ENCODE results near the gene SYT3. TPM values are rescaled to one million over a fixed set of nuclear protein-coding genes. Genes with fewer than 3 reads are reported as not detected.
A peak's percentile ranks its signal among the peaks of the same experiment; 100 is the strongest.

Gene SYT3
- total and polyA plus RNA-seq, 2 experiments from 2014 or later: 10.0 to 25.5 TPM

DNA sequence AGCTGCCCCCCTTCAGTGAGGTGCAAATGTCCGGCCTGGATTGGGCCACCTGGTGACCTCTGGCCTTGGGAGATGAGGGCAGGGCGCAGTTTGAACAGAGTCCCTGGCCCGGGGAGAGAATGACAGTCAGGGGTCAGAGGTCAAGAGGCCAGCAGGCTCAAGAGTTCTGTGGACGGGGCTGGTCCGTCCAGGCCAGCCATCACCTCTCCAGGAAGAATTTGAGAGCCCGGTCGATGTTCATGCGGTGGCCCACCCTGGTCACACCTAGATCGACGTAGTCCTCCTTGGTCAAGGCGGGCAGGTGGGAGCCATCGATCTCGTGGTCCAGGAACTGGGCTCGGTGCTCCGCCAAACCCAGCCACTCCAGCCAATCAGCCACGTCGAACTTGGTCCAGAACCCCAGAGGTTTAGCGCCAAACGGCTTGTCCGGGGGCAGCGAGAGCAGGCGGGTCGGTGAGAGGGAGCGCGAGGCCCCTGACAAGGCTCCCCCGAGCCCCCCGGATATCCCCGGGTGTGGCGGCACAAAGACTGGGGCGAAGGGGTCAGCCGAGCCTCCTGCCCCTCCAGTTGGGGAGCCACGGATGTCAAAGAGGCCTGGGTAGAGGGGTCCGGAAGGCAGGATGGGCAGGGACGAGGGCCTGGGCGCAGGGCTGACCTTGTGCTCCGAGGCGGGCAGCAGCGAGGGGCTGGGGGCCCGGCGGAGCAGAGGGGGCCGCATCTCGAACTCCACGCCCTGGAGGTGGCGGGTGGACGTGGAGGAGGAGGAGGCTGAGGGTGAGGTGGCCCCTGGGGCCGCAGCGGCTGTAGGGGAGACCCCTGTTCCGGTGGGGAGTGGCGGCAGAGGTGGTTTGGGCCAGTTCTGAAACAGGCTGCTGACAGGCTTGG lies 22.3 kb upstream of the SYT3 start (continued):
- TF ChIP-seq, protein P1, sequence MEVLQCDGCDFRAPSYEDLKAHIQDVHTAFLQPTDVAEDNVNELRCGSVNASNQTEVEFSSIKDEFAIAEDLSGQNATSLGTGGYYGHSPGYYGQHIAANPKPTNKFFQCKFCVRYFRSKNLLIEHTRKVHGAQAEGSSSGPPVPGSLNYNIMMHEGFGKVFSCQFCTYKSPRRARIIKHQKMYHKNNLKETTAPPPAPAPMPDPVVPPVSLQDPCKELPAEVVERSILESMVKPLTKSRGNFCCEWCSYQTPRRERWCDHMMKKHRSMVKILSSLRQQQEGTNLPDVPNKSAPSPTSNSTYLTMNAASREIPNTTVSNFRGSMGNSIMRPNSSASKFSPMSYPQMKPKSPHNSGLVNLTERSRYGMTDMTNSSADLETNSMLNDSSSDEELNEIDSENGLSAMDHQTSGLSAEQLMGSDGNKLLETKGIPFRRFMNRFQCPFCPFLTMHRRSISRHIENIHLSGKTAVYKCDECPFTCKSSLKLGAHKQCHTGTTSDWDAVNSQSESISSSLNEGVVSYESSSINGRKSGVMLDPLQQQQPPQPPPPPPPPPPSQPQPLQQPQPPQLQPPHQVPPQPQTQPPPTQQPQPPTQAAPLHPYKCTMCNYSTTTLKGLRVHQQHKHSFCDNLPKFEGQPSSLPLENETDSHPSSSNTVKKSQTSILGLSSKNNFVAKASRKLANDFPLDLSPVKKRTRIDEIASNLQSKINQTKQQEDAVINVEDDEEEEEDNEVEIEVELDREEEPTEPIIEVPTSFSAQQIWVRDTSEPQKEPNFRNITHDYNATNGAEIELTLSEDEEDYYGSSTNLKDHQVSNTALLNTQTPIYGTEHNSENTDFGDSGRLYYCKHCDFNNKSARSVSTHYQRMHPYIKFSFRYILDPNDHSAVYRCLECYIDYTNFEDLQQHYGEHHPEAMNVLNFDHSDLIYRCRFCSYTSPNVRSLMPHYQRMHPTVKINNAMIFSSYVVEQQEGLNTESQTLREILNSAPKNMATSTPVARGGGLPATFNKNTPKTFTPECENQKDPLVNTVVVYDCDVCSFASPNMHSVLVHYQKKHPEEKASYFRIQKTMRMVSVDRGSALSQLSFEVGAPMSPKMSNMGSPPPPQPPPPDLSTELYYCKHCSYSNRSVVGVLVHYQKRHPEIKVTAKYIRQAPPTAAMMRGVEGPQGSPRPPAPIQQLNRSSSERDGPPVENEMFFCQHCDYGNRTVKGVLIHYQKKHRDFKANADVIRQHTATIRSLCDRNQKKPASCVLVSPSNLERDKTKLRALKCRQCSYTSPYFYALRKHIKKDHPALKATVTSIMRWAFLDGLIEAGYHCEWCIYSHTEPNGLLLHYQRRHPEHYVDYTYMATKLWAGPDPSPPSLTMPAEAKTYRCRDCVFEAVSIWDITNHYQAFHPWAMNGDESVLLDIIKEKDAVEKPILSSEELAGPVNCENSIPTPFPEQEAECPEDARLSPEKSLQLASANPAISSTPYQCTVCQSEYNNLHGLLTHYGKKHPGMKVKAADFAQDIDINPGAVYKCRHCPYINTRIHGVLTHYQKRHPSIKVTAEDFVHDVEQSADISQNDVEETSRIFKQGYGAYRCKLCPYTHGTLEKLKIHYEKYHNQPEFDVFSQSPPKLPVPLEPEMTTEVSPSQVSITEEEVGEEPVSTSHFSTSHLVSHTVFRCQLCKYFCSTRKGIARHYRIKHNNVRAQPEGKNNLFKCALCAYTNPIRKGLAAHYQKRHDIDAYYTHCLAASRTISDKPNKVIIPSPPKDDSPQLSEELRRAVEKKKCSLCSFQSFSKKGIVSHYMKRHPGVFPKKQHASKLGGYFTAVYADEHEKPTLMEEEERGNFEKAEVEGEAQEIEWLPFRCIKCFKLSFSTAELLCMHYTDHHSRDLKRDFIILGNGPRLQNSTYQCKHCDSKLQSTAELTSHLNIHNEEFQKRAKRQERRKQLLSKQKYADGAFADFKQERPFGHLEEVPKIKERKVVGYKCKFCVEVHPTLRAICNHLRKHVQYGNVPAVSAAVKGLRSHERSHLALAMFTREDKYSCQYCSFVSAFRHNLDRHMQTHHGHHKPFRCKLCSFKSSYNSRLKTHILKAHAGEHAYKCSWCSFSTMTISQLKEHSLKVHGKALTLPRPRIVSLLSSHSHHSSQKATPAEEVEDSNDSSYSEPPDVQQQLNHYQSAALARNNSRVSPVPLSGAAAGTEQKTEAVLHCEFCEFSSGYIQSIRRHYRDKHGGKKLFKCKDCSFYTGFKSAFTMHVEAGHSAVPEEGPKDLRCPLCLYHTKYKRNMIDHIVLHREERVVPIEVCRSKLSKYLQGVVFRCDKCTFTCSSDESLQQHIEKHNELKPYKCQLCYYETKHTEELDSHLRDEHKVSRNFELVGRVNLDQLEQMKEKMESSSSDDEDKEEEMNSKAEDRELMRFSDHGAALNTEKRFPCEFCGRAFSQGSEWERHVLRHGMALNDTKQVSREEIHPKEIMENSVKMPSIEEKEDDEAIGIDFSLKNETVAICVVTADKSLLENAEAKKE (CRISPR knock-in tag; IDR thresholded peaks at IDR 0.05): no peak
- TF ChIP-seq NANOG (IDR thresholded peaks at IDR 0.05; ENCODE audit: borderline replicate concordance): no peak

DNA sequence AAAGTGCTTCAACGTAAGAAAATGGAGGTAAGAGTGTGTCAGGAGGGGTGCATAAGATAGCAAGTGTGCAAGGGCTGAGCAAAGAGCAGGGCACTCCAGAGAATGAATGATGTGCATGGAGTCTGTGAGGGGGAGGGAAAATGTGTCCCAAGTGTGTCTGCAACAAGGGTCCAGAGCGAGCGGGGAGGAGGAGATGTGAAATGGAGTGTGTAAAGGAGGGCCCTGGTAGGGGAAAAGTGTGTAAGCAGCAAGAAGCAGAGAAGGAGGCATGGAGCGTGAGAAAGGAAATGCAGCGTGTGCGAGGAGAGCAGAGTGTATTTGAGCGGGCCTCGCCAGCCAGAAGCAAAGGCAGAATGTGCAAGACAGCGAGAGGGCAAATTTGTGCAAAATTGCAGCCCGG lies 21.3 kb upstream of the SYT3 start:
- Mint-ChIP-seq H3K9me3 (peaks cover 94% of the 10 kb centered on the region), H3K27me3 (ENCODE audit: insufficient read depth, low read depth, poor library complexity) (peaks cover 19% of the 10 kb centered on the region), H3K36me3 (ENCODE audit: low read depth) (peaks cover 50% of the 10 kb centered on the region), H3K4me3 (no peak overlapping the region), H3K27ac (no peak overlapping the region), H3K4me1 (no peaks in the 10 kb centered on the region; the same call in 2 of the 3 replicates)
- H3F3A ChIP-seq (replicated peaks; ENCODE audit: low read depth): 0 out of 2 replicates have a peak, but pooled peaks cover 2% of the 10 kb centered on the region
- no peak overlapping the region for H3K27ac ChIP-seq (ENCODE audit: low read depth)
- TF ChIP-seq STAT1 (IDR thresholded peaks at IDR 0.05; ENCODE audit: unreplicated experiment): no peak
- TF ChIP-seq, protein P2, sequence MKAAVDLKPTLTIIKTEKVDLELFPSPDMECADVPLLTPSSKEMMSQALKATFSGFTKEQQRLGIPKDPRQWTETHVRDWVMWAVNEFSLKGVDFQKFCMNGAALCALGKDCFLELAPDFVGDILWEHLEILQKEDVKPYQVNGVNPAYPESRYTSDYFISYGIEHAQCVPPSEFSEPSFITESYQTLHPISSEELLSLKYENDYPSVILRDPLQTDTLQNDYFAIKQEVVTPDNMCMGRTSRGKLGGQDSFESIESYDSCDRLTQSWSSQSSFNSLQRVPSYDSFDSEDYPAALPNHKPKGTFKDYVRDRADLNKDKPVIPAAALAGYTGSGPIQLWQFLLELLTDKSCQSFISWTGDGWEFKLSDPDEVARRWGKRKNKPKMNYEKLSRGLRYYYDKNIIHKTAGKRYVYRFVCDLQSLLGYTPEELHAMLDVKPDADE (IDR thresholded peaks at IDR 0.05): no peak
- no peaks in the 10 kb centered on the region for H3K9me2 ChIP-seq (ENCODE audit: insufficient read depth)
- H3K79me2 ChIP-seq (replicated peaks; ENCODE audit: insufficient read depth): no peaks in the 10 kb centered on the region
- H3K4me2 ChIP-seq: peak overlapping the region; percentile 84; the same call in 1 of the 2 replicates
- no peak for ATAC-seq
- peaks cover 16% of the 10 kb centered on the region for H3K4me1 ChIP-seq (ENCODE audit: insufficient read depth)
- no peaks in the 10 kb centered on the region for H3K36me3 ChIP-seq (ENCODE audit: insufficient read depth)
- DNase-seq (ENCODE audit: low spot score): no peak
- peaks cover 23% of the 10 kb centered on the region for H3K27me3 ChIP-seq (ENCODE audit: insufficient read depth)
- no peaks in the 10 kb centered on the region; the same call in 1 of the 2 replicates for H4K20me1 ChIP-seq (replicated peaks; ENCODE audit: insufficient read depth)
- no peak overlapping the region for H3K4me3 ChIP-seq
- H2AFZ ChIP-seq: no peak overlapping the region

All from GM23338 (cell line).